Osteocyte (in vitro differentiated cells): ENCODE measurements around the gene STATH. TPM values are rescaled to one million over a fixed set of nuclear protein-coding genes. Genes with fewer than 3 reads are reported as not detected.

Experiments
- DNase-seq: peaks from one replicate; pipeline ENCODE4 v3.0.0; 2021; ENCODE audit warnings: mixed read lengths; ENCODE audit not compliant: unreplicated experiment; ENCODE audit errors: extremely low spot score
- H3K27ac Mint-ChIP-seq: one replicate; pipeline ENCODE4 v1.8.0; 2021; ENCODE audit warnings: mild to moderate bottlenecking, mixed read lengths; ENCODE audit not compliant: unreplicated experiment
- H3K27me3 Mint-ChIP-seq: one replicate; pipeline ENCODE4 v1.8.0; 2021; ENCODE audit warnings: mixed read lengths; ENCODE audit not compliant: unreplicated experiment
- H3K36me3 Mint-ChIP-seq: one replicate; pipeline ENCODE4 v1.8.0; 2021; ENCODE audit warnings: mixed read lengths; ENCODE audit not compliant: unreplicated experiment
- H3K4me1 Mint-ChIP-seq: one replicate; pipeline ENCODE4 v1.8.0; 2021; ENCODE audit warnings: mixed read lengths; ENCODE audit not compliant: unreplicated experiment
- H3K4me3 Mint-ChIP-seq: one replicate; pipeline ENCODE4 v1.8.0; 2021; ENCODE audit warnings: mild to moderate bottlenecking, moderate library complexity, mixed read lengths; ENCODE audit not compliant: unreplicated experiment
- H3K9me3 Mint-ChIP-seq: one replicate; pipeline ENCODE4 v1.8.0; 2021; ENCODE audit warnings: mixed read lengths; ENCODE audit not compliant: unreplicated experiment
- CTCF ChIP-seq: fragments of 200-600 bp; sonication (generic); IDR thresholded peaks from 2 replicates; pipeline ENCODE4 v1.5.0; 2021; ENCODE audit warnings: antibody characterized with exemption, mild to moderate bottlenecking, moderate library complexity
- total RNA-seq: library from RNA; stranded (reverse); gene quantifications from 2 replicates; pipeline ENCODE4 v1.2.1, GENCODE V29; 2021

STATH gene
- total RNA-seq, 1 donor from 2014 or later, result not detected

- Mint-ChIP-seq H3K36me3 (no peaks in the 10 kb centered on the region), H3K4me3 (no peak overlapping the region), H3K9me3 (no peaks in the 10 kb centered on the region), H3K4me1 (no peaks in the 10 kb centered on the region), H3K27ac (no peak overlapping the region), H3K27me3 (peaks cover 5% of the 10 kb centered on the region)
- no peak for DNase-seq
- TF ChIP-seq CTCF, result no peak
Measured at GRCh38 chr4:69974631-69975030, 21.1 kb upstream of the STATH start.

- TF ChIP-seq CTCF, result no peak
- Mint-ChIP-seq H3K27ac (no peak overlapping the region), H3K36me3 (no peaks in the 10 kb centered on the region), H3K9me3 (no peaks in the 10 kb centered on the region), H3K27me3 (peaks cover 5% of the 10 kb centered on the region), H3K4me1 (no peaks in the 10 kb centered on the region), H3K4me3 (no peak overlapping the region)
- DNase-seq, result no peak
Measured at GRCh38 chr4:69977582-69977981, 18.2 kb upstream of the STATH start.

- H3K4me1 Mint-ChIP-seq, result no peaks in the 10 kb centered on the region
- no peak overlapping the region for H3K27ac Mint-ChIP-seq
- peaks cover 4% of the 10 kb centered on the region for H3K27me3 Mint-ChIP-seq
- TF ChIP-seq CTCF, result no peak
- no peaks in the 10 kb centered on the region for H3K9me3 Mint-ChIP-seq
- H3K36me3 Mint-ChIP-seq, result no peaks in the 10 kb centered on the region
- H3K4me3 Mint-ChIP-seq, result no peak overlapping the region
- no peak for DNase-seq
Measured at GRCh38 chr4:69984030-69984443, 11.7 kb upstream of the STATH start.

- Mint-ChIP-seq H3K9me3 (no peaks in the 10 kb centered on the region), H3K4me3 (no peak overlapping the region), H3K27me3 (peaks cover 12% of the 10 kb centered on the region), H3K4me1 (no peaks in the 10 kb centered on the region), H3K36me3 (no peaks in the 10 kb centered on the region), H3K27ac (no peak overlapping the region)
- DNase-seq, result no peak
- no peak for TF ChIP-seq CTCF
Measured at GRCh38 chr4:69986663-69987062, 9.1 kb upstream of the STATH start.

- no peak for TF ChIP-seq CTCF
- Mint-ChIP-seq H3K27ac (no peak overlapping the region), H3K4me1 (no peaks in the 10 kb centered on the region), H3K36me3 (no peaks in the 10 kb centered on the region), H3K27me3 (peaks cover 14% of the 10 kb centered on the region), H3K9me3 (no peaks in the 10 kb centered on the region), H3K4me3 (no peak overlapping the region)
- no peak for DNase-seq
Measured at GRCh38 chr4:69991016-69991415, 4.8 kb upstream of the STATH start.
